ENCODE results near the gene GZMM. TPM values are rescaled to one million over a fixed set of nuclear protein-coding genes. Genes with fewer than 3 reads are reported as not detected.

The GZMM gene
- total and polyA plus RNA-seq, 2 of the 13 experiments (the other 11 are each of a cell fraction or from before 2014, with no cell fraction given), result 0.07 TPM; not detected in 1

- TF ChIP-seq HNF4G (IDR thresholded peaks at IDR 0.05; ENCODE audit: borderline replicate concordance, low read depth, low read length) (no peak), HNF4G (CRISPR knock-in tag; IDR thresholded peaks at IDR 0.05; ENCODE audit: borderline replicate concordance, low read depth) (no peak), ZNF441 (CRISPR knock-in tag; IDR thresholded peaks at IDR 0.05; ENCODE audit: borderline replicate concordance) (no peak), SYNCRIP (IDR thresholded peaks at IDR 0.05; ENCODE audit: insufficient read depth, low read depth, low read length) (no peak), RBFOX2 (IDR thresholded peaks at IDR 0.05; ENCODE audit: low read depth, low read length) (0 out of 2 replicates have a peak, but pooled peaks have one; percentile 34), TCF12 (IDR thresholded peaks at IDR 0.05) (no peak), TCF12 (CRISPR knock-in tag; IDR thresholded peaks at IDR 0.05) (0 out of 2 replicates have a peak, but pooled peaks have one; percentile 53), AKAP8 (CRISPR knock-in tag; IDR thresholded peaks at IDR 0.05) (peak; percentile 100), SOX6 (IDR thresholded peaks at IDR 0.05) (no peak), SOX6 (CRISPR knock-in tag; IDR thresholded peaks at IDR 0.05) (peak; percentile 58; the same call in 1 of the 2 replicates), POLR2AphosphoS5 (IDR thresholded peaks at IDR 0.05; ENCODE audit: low read depth, low read length) (peak; percentile 39), SETDB1 (CRISPR knock-in tag; IDR thresholded peaks at IDR 0.05; ENCODE audit: borderline replicate concordance) (no peak), NFAT5 (CRISPR knock-in tag; IDR thresholded peaks at IDR 0.05) (0 out of 2 replicates have a peak, but pooled peaks have one; percentile 18), ZNF296 (CRISPR knock-in tag; conservative IDR thresholded peaks at IDR 0.05) (no peak), THAP9 (CRISPR knock-in tag; IDR thresholded peaks at IDR 0.05; ENCODE audit: borderline replicate concordance) (peak; percentile 76; the same call in 1 of the 2 replicates), ZNF720 (CRISPR knock-in tag; IDR thresholded peaks at IDR 0.05) (no peak), JUNB (CRISPR knock-in tag; IDR thresholded peaks at IDR 0.05; ENCODE audit: borderline replicate concordance) (no peak), SALL2 (CRISPR knock-in tag; IDR thresholded peaks at IDR 0.05) (peak; percentile 80; the same call in 1 of the 2 replicates), RBM22 (optimal IDR thresholded peaks at IDR 0.05; ENCODE audit: low read length) (peak; percentile 96), CHD4 (IDR thresholded peaks at IDR 0.05; ENCODE audit: borderline replicate concordance, low read length) (no peak)
- TF ChIP-seq, protein P1, sequence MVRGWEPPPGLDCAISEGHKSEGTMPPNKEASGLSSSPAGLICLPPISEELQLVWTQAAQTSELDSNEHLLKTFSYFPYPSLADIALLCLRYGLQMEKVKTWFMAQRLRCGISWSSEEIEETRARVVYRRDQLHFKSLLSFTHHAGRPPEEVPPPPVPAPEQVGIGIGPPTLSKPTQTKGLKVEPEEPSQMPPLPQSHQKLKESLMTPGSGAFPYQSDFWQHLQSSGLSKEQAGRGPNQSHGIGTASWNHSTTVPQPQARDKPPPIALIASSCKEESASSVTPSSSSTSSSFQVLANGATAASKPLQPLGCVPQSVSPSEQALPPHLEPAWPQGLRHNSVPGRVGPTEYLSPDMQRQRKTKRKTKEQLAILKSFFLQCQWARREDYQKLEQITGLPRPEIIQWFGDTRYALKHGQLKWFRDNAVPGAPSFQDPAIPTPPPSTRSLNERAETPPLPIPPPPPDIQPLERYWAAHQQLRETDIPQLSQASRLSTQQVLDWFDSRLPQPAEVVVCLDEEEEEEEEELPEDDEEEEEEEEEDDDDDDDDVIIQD (CRISPR knock-in tag; IDR thresholded peaks at IDR 0.05; ENCODE audit: low read depth), result peak; percentile 44; the same call in 1 of the 2 replicates
Observed at GRCh38 chr19:584240-585001, 40.6 kb downstream of the GZMM start (continued).

All from HepG2 (cell line).